ENCODE measurements around the gene IL12B.
"Not testable (repeated sequence)": the region's sequence is repeated elsewhere in the genome, so short reads cannot be mapped to it uniquely, and the experiment has no call there.

Gene IL12B

DNA sequence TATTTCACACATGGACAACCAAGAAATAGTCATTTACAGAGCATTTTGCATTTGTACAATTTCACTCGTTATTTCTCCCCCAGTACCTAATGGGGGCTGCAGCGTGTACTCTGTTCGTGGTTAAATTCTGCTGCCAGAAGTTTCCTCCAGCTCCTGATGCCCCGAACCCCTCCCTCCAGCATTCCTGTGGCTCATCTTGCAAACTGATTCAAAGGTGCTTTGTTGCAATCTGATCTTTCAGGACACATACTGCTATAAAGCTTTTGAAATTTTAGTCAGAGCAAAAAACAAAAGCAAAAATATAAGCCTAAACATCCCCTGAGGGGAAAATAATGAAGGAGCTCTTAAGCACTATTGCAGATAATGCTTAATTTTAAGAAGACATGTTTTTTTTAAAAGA, 39.5 kb downstream of the IL12B start:
- DNase-seq: no peak

DNA sequence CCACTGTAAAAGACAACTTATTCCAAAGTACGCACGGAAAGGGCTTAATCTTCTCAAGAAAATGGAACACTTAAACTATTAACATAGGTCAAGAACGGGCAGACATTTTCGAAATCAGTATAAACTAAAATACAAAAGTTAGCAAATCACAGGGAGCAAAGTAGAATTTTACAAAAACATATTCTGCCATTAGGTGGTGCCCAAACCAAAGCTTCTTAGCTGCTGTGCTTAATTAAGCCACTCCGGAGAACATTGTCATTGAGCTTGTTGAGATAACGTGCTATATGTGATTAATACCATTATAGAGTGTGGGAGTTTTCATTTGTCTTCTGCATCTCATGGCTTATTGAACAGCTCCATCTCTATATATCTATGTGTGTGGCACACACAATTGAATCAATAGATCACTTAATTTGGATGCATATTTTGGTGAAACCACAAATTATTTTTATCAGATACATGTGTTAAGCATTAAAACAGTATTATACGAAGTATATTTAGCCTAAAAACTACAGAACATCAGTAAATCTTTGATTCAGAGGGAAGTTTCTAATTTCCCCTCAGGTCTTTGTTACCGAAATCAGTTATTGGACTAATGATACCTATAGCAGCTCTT, 43.8 kb downstream of the IL12B start:
- peak in 1 of 5 experiments; percentile 44 for DNase-seq

DNA sequence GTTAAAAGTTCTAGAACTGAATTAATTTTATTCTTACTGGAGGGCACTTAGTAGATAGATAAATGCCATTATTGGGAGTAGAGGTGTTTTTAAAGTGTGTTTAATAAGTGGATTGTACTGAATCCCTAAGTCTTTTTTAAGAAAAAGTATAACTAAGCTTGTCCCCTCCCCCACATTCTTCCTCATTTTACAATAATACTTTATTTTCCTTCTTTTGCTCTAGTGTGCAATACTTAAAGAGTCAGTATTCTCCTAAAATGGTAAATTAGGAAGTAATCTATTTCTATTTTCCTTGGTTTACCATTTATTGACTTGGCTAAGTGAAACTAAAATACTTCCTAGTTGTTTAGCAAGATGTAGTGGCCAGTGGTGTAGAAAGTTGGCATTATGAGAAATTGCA, 55.6 kb downstream of the IL12B start:
- no peak for DNase-seq

DNA sequence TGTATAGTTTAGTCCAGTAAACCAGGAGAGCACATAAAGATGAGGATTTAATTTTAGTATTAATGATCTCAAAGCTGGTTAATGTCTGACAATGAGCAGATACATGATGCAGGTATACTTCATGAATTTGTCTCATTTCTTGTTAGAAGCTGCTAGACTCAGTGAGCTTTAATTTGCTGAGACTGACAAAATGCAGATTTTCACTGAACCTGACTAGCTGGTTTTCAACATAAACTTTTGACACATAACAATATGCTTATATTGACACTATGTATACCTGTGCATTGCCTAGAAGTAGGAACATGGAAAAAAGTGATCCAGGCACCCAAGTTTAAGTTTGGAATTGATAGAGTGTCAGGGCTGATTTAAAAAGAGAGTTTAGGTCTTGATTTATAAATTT, 56.4 kb downstream of the IL12B start:
- no peak for DNase-seq

DNA sequence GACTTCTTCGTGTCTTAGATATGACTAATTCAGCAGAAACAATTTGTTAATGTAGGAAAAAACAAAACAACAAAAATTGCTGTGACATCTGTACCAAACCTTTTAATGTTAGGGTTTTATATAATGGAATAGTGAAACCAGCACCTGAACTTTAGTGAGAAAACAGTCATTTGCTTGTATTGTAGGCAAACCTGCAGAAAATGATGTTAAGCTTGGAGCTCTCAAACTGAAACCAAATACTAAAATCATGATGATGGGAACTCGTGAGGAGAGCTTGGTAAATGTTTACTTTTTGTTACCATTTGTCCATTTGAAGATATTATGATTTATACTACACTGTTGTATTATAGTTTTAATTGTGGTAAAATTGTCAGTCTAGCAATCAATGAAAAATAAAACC, 60.6 kb downstream of the IL12B start:
- peak in 1 of 5 experiments; percentile 5 for DNase-seq

DNA sequence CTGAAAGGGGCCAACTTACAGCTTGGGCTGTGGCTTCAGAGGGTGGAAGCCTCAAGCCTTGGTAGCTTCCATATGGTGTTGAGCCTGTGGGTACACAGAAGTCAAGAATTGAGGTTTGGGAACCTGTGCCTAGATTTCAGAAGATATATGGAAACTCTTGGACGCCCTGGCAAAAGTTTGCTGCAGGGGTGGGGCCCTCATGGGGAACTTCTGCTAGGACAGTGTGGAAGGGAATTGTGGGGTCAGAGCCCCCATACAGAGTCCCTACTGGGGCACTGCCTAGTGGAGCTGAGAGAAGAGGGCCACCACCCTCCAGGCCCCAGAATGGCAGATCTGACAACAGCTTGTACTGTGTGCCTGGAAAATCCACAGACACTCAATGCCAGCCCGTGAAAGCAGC, 63.5 kb downstream of the IL12B start:
- not testable (repeated sequence) for DNase-seq

All from T-helper 2 cell (primary cell).